SJSA1 (cell line): ENCODE results near the gene PFKL. TPM values are rescaled to one million over a fixed set of nuclear protein-coding genes. Genes with fewer than 3 reads are reported as not detected.

Experiments used
- DNase-seq, 2 experiments: peaks; one replicate each; pipeline ENCODE4 v3.0.0-alpha.2; 2015 to 2020; ENCODE audit warnings: low spot score in 2 of 2, low read depth in 1 of 2
- H3K27ac ChIP-seq: fragments of 250-450 bp; sonication (Bioruptor Pico); 2 replicates; pipeline ENCODE4 v1.5.1; 2020; ENCODE audit warnings: mild to moderate bottlenecking, moderate library complexity
- H3K27me3 ChIP-seq: fragments of 250-450 bp; sonication (Bioruptor Pico); replicated peaks from 2 replicates; pipeline ENCODE4 v1.5.1; 2020; ENCODE audit warnings: mild to moderate bottlenecking, moderate library complexity
- H3K36me3 ChIP-seq: fragments of 250-450 bp; sonication (Bioruptor Pico); 2 replicates; pipeline ENCODE4 v1.5.1; 2020; ENCODE audit warnings: mild to moderate bottlenecking
- H3K4me1 ChIP-seq: fragments of 250-450 bp; sonication (Bioruptor Pico); replicated peaks from 2 replicates; pipeline ENCODE4 v1.6.1; 2021; ENCODE audit warnings: mild to moderate bottlenecking
- H3K4me3 ChIP-seq: fragments of 250-450 bp; sonication (Bioruptor Pico); 2 replicates; pipeline ENCODE4 v1.5.1; 2020; ENCODE audit warnings: mild to moderate bottlenecking
- H3K9me3 ChIP-seq: fragments of 250-450 bp; sonication (Bioruptor Pico); replicated peaks from 2 replicates; pipeline ENCODE4 v1.5.1; 2020; ENCODE audit warnings: mild to moderate bottlenecking
- total RNA-seq: library from RNA; depleted of rRNA; stranded (reverse); fragments of >200 nt; shearing (Covaris generic); gene quantifications from 2 replicates; pipeline ENCODE4 v1.2.3, GENCODE V29; 2014

Gene PFKL
- total RNA-seq, 1 experiment from 2014 or later = 134 TPM

- H3K27ac ChIP-seq = no peak overlapping the region
- H3K9me3 ChIP-seq = no peaks in the 10 kb centered on the region
- H3K4me1 ChIP-seq = peaks cover 36% of the 10 kb centered on the region
- DNase-seq = no peak
- no peak overlapping the region for H3K4me3 ChIP-seq
- no peaks in the 10 kb centered on the region for H3K27me3 ChIP-seq
- H3K36me3 ChIP-seq = peaks cover 41% of the 10 kb centered on the region
Observed at GRCh38 chr21:44304011-44304616, 4.3 kb downstream of the PFKL start.

- peaks cover 29% of the 10 kb centered on the region for H3K4me1 ChIP-seq
- no peaks in the 10 kb centered on the region for H3K9me3 ChIP-seq
- peak; percentile 32 to 65 for DNase-seq
Observed at GRCh38 chr21:44304877-44305293, 5.0 kb downstream of the PFKL start.

GRCh38 chr21:44305691-44306090, 5.8 kb downstream of the PFKL start:
- no peak for DNase-seq
- Histone ChIP-seq H3K4me3 (no peak overlapping the region), H3K4me1 (peaks cover 27% of the 10 kb centered on the region), H3K36me3 (peaks cover 49% of the 10 kb centered on the region), H3K27me3 (no peaks in the 10 kb centered on the region), H3K27ac (no peak overlapping the region), H3K9me3 (no peaks in the 10 kb centered on the region)

More at GRCh38 chr21:44304877-44305293, 5.0 kb downstream of the PFKL start:
- no peak overlapping the region for H3K27ac ChIP-seq
- H3K36me3 ChIP-seq = peaks cover 46% of the 10 kb centered on the region
- H3K27me3 ChIP-seq = no peaks in the 10 kb centered on the region
- H3K4me3 ChIP-seq = no peak overlapping the region

GRCh38 chr21:44306936-44307704, 7.3 kb downstream of the PFKL start:
- Histone ChIP-seq H3K27ac (peak overlapping the region; percentile 34; the same call in 1 of the 2 replicates), H3K4me3 (no peak overlapping the region), H3K36me3 (peaks cover 59% of the 10 kb centered on the region), H3K27me3 (no peaks in the 10 kb centered on the region), H3K4me1 (peaks cover 20% of the 10 kb centered on the region), H3K9me3 (no peaks in the 10 kb centered on the region)
- DNase-seq = peak; percentile 47 to 67

- Histone ChIP-seq H3K27ac (no peak overlapping the region), H3K4me1 (peaks cover 20% of the 10 kb centered on the region), H3K36me3 (peaks cover 82% of the 10 kb centered on the region)
Observed at GRCh38 chr21:44310628-44311507, 11.0 kb downstream of the PFKL start.

DNA sequence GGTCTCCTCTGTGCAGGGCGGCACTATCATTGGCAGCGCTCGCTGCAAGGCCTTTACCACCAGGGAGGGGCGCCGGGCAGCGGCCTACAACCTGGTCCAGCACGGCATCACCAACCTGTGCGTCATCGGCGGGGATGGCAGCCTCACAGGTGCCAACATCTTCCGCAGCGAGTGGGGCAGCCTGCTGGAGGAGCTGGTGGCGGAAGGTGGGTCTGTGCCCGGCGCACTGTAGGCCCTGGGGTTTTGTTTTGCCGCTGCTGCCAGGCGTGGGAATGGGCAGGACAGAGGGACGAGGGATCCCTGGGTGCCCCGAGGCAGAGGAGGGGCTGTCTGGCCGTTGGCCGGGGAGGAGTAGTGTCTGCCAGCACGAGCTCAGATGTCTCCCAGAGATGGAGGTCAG, 12.2 kb downstream of the PFKL start:
- DNase-seq = no peak
- H3K4me3 ChIP-seq = no peak overlapping the region
- H3K27me3 ChIP-seq = no peaks in the 10 kb centered on the region
- peaks cover 9% of the 10 kb centered on the region for H3K4me1 ChIP-seq
- H3K9me3 ChIP-seq = no peaks in the 10 kb centered on the region
- H3K36me3 ChIP-seq = peaks cover 74% of the 10 kb centered on the region
- H3K27ac ChIP-seq = no peak overlapping the region

More at GRCh38 chr21:44310628-44311507, 11.0 kb downstream of the PFKL start:
- H3K4me3 ChIP-seq = no peak overlapping the region
- H3K9me3 ChIP-seq = no peaks in the 10 kb centered on the region
- H3K27me3 ChIP-seq = no peaks in the 10 kb centered on the region
- DNase-seq = no peak

GRCh38 chr21:44312716-44313115, 12.9 kb downstream of the PFKL start:
- DNase-seq = no peak
- no peak overlapping the region for H3K4me3 ChIP-seq
- H3K9me3 ChIP-seq = no peaks in the 10 kb centered on the region
- no peaks in the 10 kb centered on the region for H3K27me3 ChIP-seq
- peaks cover 68% of the 10 kb centered on the region for H3K36me3 ChIP-seq
- H3K27ac ChIP-seq = no peak overlapping the region
- H3K4me1 ChIP-seq = peaks cover 3% of the 10 kb centered on the region; the same call in 1 of the 2 replicates

- Histone ChIP-seq H3K27me3 (no peaks in the 10 kb centered on the region), H3K4me1 (no peaks in the 10 kb centered on the region), H3K4me3 (no peak overlapping the region), H3K27ac (no peak overlapping the region), H3K9me3 (no peaks in the 10 kb centered on the region), H3K36me3 (peaks cover 62% of the 10 kb centered on the region)
- no peak for DNase-seq
Observed at GRCh38 chr21:44313451-44313850, 13.6 kb downstream of the PFKL start.

GRCh38 chr21:44314128-44314527, 14.3 kb downstream of the PFKL start:
- H3K9me3 ChIP-seq = no peaks in the 10 kb centered on the region
- DNase-seq = no peak
- no peaks in the 10 kb centered on the region for H3K4me1 ChIP-seq
- H3K4me3 ChIP-seq = no peak overlapping the region
- H3K27ac ChIP-seq = no peak overlapping the region
- H3K27me3 ChIP-seq = no peaks in the 10 kb centered on the region
- peaks cover 65% of the 10 kb centered on the region for H3K36me3 ChIP-seq

DNA sequence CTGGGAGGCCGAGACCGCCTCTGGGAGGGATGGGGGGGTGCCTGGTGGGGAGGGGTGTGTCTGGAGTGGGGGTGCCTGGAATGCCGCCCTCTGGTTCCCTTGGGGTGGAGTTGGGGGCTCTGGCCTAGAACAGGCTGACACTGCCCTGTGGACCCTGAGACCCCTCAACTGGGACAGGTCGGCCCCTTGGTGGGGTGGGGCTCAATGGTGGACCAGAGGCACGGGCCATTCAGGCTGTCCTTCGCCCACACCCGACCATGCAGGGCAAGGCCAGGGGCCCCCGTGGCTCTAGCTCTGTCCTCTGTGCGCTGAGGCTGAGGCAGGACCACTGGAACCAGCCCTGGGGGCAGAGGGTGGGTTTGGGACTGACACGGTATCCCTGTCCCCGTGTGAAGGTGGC, 14.7 kb downstream of the PFKL start:
- DNase-seq = no peak
- Histone ChIP-seq H3K9me3 (no peaks in the 10 kb centered on the region), H3K36me3 (peaks cover 67% of the 10 kb centered on the region), H3K4me1 (no peaks in the 10 kb centered on the region), H3K27ac (no peak overlapping the region), H3K27me3 (no peaks in the 10 kb centered on the region), H3K4me3 (no peak overlapping the region)

- Histone ChIP-seq H3K27me3 (no peaks in the 10 kb centered on the region), H3K9me3 (no peaks in the 10 kb centered on the region), H3K36me3 (peaks cover 67% of the 10 kb centered on the region), H3K4me3 (no peak overlapping the region), H3K4me1 (no peaks in the 10 kb centered on the region), H3K27ac (no peak overlapping the region)
- DNase-seq = no peak
Observed at GRCh38 chr21:44315691-44316203, 15.9 kb downstream of the PFKL start.

GRCh38 chr21:44316277-44316900, 16.5 kb downstream of the PFKL start:
- DNase-seq = no peak
- Histone ChIP-seq H3K4me3 (no peak overlapping the region), H3K36me3 (peaks cover 63% of the 10 kb centered on the region), H3K27ac (no peak overlapping the region), H3K4me1 (no peaks in the 10 kb centered on the region), H3K27me3 (no peaks in the 10 kb centered on the region), H3K9me3 (no peaks in the 10 kb centered on the region)

DNA sequence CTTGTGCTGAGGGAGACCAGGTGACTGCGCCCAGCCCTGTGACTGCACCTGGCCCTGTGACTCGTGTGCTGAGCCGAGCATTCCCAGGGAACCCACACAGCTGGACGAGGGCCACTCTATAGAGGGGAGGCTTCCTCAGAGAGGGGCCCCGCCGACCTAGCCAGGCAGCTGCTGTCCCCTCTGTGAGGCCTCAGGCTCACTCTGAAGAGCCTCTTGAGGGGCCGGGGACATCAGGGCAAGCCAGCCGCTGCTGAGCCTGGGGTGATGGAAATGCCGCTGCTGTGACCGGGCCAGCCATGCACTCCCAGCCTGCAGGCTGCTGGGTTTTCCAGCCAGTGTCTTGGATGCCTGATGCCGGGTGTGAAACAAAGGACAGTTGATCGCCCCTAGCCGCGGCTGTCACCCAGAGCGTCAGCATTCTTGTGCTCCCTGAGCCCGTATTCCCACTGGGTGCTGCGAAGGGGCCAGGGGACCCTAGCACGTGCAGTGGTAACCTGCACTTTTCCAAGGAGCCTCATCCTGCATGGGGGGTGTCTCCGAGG, 17.5 kb downstream of the PFKL start:
- Histone ChIP-seq H3K4me1 (no peaks in the 10 kb centered on the region), H3K4me3 (no peak overlapping the region), H3K36me3 (peaks cover 62% of the 10 kb centered on the region), H3K27me3 (no peaks in the 10 kb centered on the region), H3K9me3 (no peaks in the 10 kb centered on the region), H3K27ac (no peak overlapping the region)
- no peak for DNase-seq
